Cardiac muscle cell (in vitro differentiated cells and primary cell): ENCODE results near the gene CHD9NB. TPM values are rescaled to one million over a fixed set of nuclear protein-coding genes. Genes with fewer than 3 reads are reported as not detected.
"Not testable (repeated sequence)": the region's sequence is repeated elsewhere in the genome, so short reads cannot be mapped to it uniquely, and the experiment has no call there.

Experiments used
- DNase-seq, 2 donors: peaks; one replicate each; pipeline versions ENCODE4 v3.0.0 to v3.0.0-alpha.2; 2010 to 2017; ENCODE audit warnings: low read depth in 1 of 2, low spot score in 1 of 2
- H3K27ac ChIP-seq: fragments of 200-600 bp; sonication (generic); 2 replicates; pipeline ENCODE4 v1.5.1; 2016
- H3K27me3 ChIP-seq: fragments of 200-600 bp; sonication (generic); 2 replicates; pipeline ENCODE4 v1.6.0; 2016; ENCODE audit warnings: control low read depth
- H3K36me3 ChIP-seq: fragments of 200-600 bp; sonication (generic); 2 replicates; pipeline ENCODE4 v1.5.1; 2016; ENCODE audit warnings: control low read depth
- H3K4me1 ChIP-seq: fragments of 200-600 bp; sonication (generic); 2 replicates; pipeline ENCODE4 v1.8.1; 2017; ENCODE audit warnings: low read depth, mild to moderate bottlenecking, mixed run types
- H3K4me3 ChIP-seq: fragments of 200-600 bp; sonication (generic); 2 replicates; pipeline ENCODE4 v1.5.1; 2016; ENCODE audit warnings: mild to moderate bottlenecking
- H3K9me3 ChIP-seq: fragments of 200-600 bp; sonication (generic); 2 replicates; pipeline ENCODE4 v1.5.1; 2017; ENCODE audit warnings: low read depth, mild to moderate bottlenecking, control low read depth
- CTCF ChIP-seq: IDR thresholded peaks from 2 replicates; pipeline ENCODE4 v1.5.1; 2012; ENCODE audit warnings: low read depth, mild to moderate bottlenecking, low read length
- polyA plus RNA-seq: library from polyadenylated mRNA; unstranded; fragments of >200 nt; fragmentation: Nextera tagmentation; extraction: Ambion mirVana; gene quantifications from 2 replicates; pipeline ENCODE4 v1.2.1, GENCODE V29; 2016
- total RNA-seq: library from RNA; depleted of rRNA; stranded (reverse); fragments of >200 nt; gene quantifications from 2 replicates; pipeline ENCODE4 v1.2.3, GENCODE V29; 2016

Gene CHD9NB
- total and polyA plus RNA-seq, 2 experiments from 2014 or later = 0.12 TPM; not detected in 1

DNA sequence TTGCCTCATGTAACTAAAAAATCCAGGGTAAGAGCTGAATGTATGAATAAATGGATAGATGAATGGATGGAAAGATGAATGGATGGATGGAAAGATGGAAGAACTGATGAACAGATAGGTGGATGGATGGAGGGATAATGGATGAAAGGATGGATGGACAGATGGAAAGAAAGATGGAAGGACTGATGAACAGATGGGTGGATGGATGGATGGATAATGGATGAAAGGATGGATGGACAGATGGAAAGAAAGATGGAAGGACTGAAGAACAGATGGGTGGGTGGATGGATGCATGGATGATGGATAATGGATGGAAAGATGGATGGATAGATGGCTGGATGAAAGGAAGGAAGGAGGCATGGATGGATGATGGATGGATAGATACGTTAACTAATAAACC, 11.9 kb downstream of the CHD9NB start:
- Histone ChIP-seq H3K4me3 (no peak overlapping the region), H3K27ac (no peak overlapping the region), H3K27me3 (no peaks in the 10 kb centered on the region), H3K9me3 (no peaks in the 10 kb centered on the region), H3K36me3 (no peaks in the 10 kb centered on the region), H3K4me1 (no peaks in the 10 kb centered on the region)
- no peak for TF ChIP-seq CTCF
- DNase-seq = no peak

GRCh38 chr16:53036711-53037110, 16.0 kb downstream of the CHD9NB start:
- not testable (repeated sequence) for H3K4me1 ChIP-seq, H3K9me3 ChIP-seq, H3K27me3 ChIP-seq, H3K27ac ChIP-seq, H3K36me3 ChIP-seq, DNase-seq, H3K4me3 ChIP-seq

DNA sequence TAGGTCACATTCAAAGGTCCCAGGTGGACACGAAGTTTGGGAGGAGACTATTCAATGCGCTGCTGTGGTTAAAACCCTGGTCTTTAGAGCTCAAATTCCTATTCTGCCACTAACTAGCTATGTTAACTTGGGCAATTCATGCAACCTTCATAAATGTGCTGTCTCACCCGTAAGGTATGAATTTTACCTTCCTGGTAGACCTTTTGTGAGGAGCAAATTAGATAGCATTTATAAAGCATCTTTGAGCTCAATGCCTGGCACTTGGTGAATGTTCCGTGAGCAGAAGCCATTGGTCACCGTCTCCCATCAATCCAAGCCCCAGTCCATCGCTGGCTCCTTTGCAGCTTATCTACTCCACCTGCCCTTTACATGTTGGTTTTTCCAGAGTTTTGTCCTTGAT, 16.6 kb downstream of the CHD9NB start:
- no peak for TF ChIP-seq CTCF
- Histone ChIP-seq H3K27ac (no peak overlapping the region), H3K27me3 (no peaks in the 10 kb centered on the region), H3K4me3 (no peak overlapping the region), H3K4me1 (no peaks in the 10 kb centered on the region), H3K36me3 (no peaks in the 10 kb centered on the region), H3K9me3 (no peaks in the 10 kb centered on the region)
- DNase-seq = no peak

DNA sequence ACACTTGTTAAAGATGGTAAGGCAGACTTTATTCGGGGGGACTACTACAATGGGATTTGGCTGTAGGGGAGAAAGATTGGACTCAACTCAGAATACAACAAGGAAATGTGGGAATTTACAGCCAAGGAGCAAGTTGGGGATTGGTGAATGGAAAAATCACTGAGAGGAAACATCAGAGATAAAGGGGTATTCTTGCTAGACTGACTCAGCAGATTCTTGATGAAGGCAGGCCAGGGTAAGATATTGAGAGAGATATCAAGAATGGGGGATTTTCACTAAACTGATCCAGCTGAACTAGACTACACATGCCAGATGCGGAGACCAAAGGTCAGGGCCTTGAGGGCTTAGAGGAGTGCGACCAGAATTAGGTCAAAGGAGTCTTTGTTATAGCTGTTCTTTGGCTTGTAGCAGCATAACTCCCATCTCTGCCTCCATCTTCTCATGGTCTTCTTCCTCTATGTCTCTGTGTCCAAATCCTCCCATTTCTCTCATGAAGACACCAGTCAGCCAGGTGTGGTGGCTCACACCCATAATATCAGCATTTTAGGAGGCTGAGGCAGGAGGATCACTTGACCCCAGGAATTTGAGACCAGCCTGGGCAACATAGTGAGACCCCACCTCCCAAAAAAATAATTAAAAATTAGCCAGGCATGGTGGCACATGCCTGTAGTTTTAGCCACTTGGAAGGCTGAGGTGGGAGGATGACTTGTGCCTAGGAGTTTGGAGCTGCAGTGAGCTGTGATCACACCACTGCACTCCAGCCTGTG, 17.3 kb downstream of the CHD9NB start:
- no peaks in the 10 kb centered on the region for H3K27me3 ChIP-seq
- H3K4me1 ChIP-seq = no peaks in the 10 kb centered on the region
- H3K9me3 ChIP-seq = no peaks in the 10 kb centered on the region
- DNase-seq = no peak
- H3K27ac ChIP-seq = no peak overlapping the region
- H3K36me3 ChIP-seq = no peaks in the 10 kb centered on the region
- no peak overlapping the region for H3K4me3 ChIP-seq
- TF ChIP-seq CTCF = no peak

- Histone ChIP-seq H3K4me1 (no peaks in the 10 kb centered on the region), H3K27ac (no peak overlapping the region), H3K9me3 (no peaks in the 10 kb centered on the region), H3K27me3 (no peaks in the 10 kb centered on the region), H3K4me3 (no peak overlapping the region), H3K36me3 (no peaks in the 10 kb centered on the region)
- no peak for TF ChIP-seq CTCF
- peak in 1 of 2 donors; percentile 44 for DNase-seq
Observed at GRCh38 chr16:53034306-53034705, 18.4 kb downstream of the CHD9NB start.

DNA sequence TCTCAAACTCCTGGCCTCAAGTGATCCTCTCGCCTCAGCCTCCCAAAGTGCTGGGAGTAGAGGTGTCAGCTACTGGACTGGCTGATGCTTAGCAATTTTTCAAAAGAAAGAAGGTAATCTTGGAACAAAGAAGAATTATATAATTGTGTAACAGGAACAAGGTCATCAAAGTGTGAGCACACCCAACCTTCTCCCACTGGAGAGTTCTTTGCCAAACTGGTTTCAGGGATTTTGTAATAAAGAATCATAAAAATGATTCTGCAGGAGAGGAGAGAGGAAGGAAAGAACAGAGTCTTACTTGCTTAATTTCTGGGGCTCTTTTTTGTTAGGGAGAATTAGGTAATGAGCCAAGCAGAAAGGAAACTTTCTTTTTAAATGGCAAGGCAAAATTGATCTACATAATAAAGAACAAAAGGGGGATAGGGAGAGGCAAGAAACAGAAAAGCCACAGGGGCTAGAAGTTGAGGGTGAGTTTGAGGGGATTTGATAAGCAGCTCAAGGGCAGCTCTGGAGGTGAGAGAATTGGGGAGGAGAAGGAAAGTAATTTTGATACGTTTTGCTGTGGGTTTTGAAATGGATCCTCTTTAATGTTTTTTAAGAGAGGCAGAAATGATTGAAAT, 21.3 kb downstream of the CHD9NB start:
- Histone ChIP-seq H3K36me3 (no peaks in the 10 kb centered on the region), H3K27me3 (no peaks in the 10 kb centered on the region), H3K4me3 (no peak overlapping the region), H3K4me1 (no peaks in the 10 kb centered on the region), H3K27ac (no peak overlapping the region), H3K9me3 (no peaks in the 10 kb centered on the region)
- TF ChIP-seq CTCF = no peak
- peak in 1 of 2 donors; percentile 27 for DNase-seq
